Breast epithelium (tissue), 3 donors: ENCODE measurements around the gene HDDC3.
"Not testable (repeated sequence)": the region's sequence is repeated elsewhere in the genome, so short reads cannot be mapped to it uniquely, and the experiment has no call there.

Source experiments
- CTCF ChIP-seq, 3 donors: fragments of 450-650 bp; IDR thresholded peaks; one replicate each; pipeline ENCODE4 v1.5.1; 2016 to 2017; ENCODE audit warnings: antibody characterized with exemption in 3 of 3, mild to moderate bottlenecking in 3 of 3, moderate library complexity in 3 of 3
- POLR2A ChIP-seq: fragments of 450-650 bp; IDR thresholded peaks from one replicate; pipeline ENCODE4 v1.6.1; 2016; ENCODE audit warnings: antibody characterized with exemption, mild to moderate bottlenecking, moderate library complexity
- POLR2AphosphoS5 ChIP-seq, 3 donors: sonication (generic); formaldehyde crosslinking; IDR thresholded peaks; one replicate each; pipeline ENCODE4 v1.6.1; 2017; ENCODE audit warnings: antibody characterized with exemption in 3 of 3

GRCh38 chr15:90922712-90923322 lies 9.5 kb downstream of the HDDC3 start:
- TF ChIP-seq POLR2A; CTCF (IDR thresholded peaks at IDR 0.05); POLR2AphosphoS5 (IDR thresholded peaks at IDR 0.05): not testable (repeated sequence)
